B cell (primary cell): ENCODE results near the gene ULK1. TPM values are rescaled to one million over a fixed set of nuclear protein-coding genes. Genes with fewer than 3 reads are reported as not detected.

ENCODE experiments used
- ATAC-seq: fragments of 200-7000 bp; cut with Tn5 transposase; one replicate; pipeline ENCODE4 v1.10.0; 2021; ENCODE audit warnings: low read depth, mild to moderate bottlenecking, moderate number of reproducible peaks, moderate library complexity
- CTCF ChIA-PET: fragments of 350-600 bp; sonication (Branson Sonifier 250); formaldehyde crosslinking; loops from one replicate; lab custom pipeline; 2021; ENCODE audit warnings: antibody characterized with exemption, inconsistent platforms; lab: Charles Lee
- POLR2A ChIA-PET: fragments of 350-600 bp; sonication (Branson Sonifier 250); formaldehyde crosslinking; loops from one replicate; lab custom pipeline; 2021; ENCODE audit warnings: antibody characterized with exemption; lab: Charles Lee
- DNase-seq: peaks from one replicate; pipeline ENCODE4 v3.0.0; 2013
- H2AFZ ChIP-seq: 2 replicates; pipeline ENCODE4 v1.6.1; 2012; ENCODE audit warnings: mild to moderate bottlenecking, low read depth, low read length; ENCODE audit not compliant: insufficient read depth, poor library complexity, severe bottlenecking
- H3K27ac ChIP-seq, 2 donors: 1 replicate in 1 of 2; 2 replicates in 1 of 2; pipeline ENCODE4 v1.5.1; 2012 to 2013; ENCODE audit warnings: low read length in 2 of 2, mild to moderate bottlenecking in 2 of 2, moderate library complexity in 1 of 2
- H3K27me3 ChIP-seq, 4 experiments: fragments of 200-600 bp in 1 of 4; sonication (generic) in 1 of 4; replicated peaks in 1 of 4; 1 replicate in 2 of 4; 2 replicates in 2 of 4; pipeline versions ENCODE4 v1.6.1 to v1.7.0; 2013 to 2016; ENCODE audit warnings: low read length in 3 of 4, mild to moderate bottlenecking in 2 of 4, mixed read lengths in 1 of 4, moderate library complexity in 1 of 4; ENCODE audit not compliant: insufficient read depth in 4 of 4, control insufficient read depth in 3 of 4; ENCODE audit errors: control extremely low read depth in 1 of 4
- H3K36me3 ChIP-seq, 2 experiments: replicated peaks in 1 of 2; 1 replicate in 1 of 2; 2 replicates in 1 of 2; pipeline versions ENCODE4 v1.6.1 to v1.7.1; 2013; ENCODE audit warnings: low read length in 1 of 2; ENCODE audit not compliant: insufficient read depth in 2 of 2, control insufficient read depth in 1 of 2; ENCODE audit errors: control extremely low read depth in 1 of 2, extremely low read depth in 1 of 2
- H3K4me1 ChIP-seq, 2 donors: fragments of 200-600 bp in 1 of 2; sonication (generic) in 1 of 2; 1 replicate in 1 of 2; 2 replicates in 1 of 2; pipeline versions ENCODE4 v1.5.1 to v1.6.1; 2013 to 2017; ENCODE audit warnings: low read length in 2 of 2; ENCODE audit not compliant: control insufficient read depth in 2 of 2, insufficient read depth in 2 of 2
- H3K4me2 ChIP-seq: replicated peaks from 2 replicates; pipeline ENCODE3; 2012; ENCODE audit warnings: mild to moderate bottlenecking, low read depth, low read length; ENCODE audit not compliant: poor library complexity, severe bottlenecking
- H3K4me3 ChIP-seq, 5 experiments: fragments of 200-600 bp in 1 of 5; sonication (generic) in 1 of 5; 1 replicate in 3 of 5; 2 replicates in 2 of 5; pipeline versions ENCODE4 v1.5.1 to v1.7.0; 2011 to 2016; ENCODE audit warnings: low read length in 4 of 5, mild to moderate bottlenecking in 4 of 5, low read depth in 2 of 5, control low read depth in 1 of 5, moderate library complexity in 1 of 5; ENCODE audit not compliant: insufficient read depth in 1 of 5; ENCODE audit errors: control extremely low read depth in 1 of 5, extremely low read depth in 1 of 5
- H3K79me2 ChIP-seq: fragments of 200-600 bp; sonication (generic); one replicate; pipeline ENCODE4 v1.6.0; 2016; ENCODE audit warnings: low read length; ENCODE audit not compliant: control insufficient read depth, insufficient read depth
- H3K9ac ChIP-seq: fragments of 200-600 bp; sonication (generic); 2 replicates; pipeline ENCODE4 v1.6.1; 2017; ENCODE audit warnings: mild to moderate bottlenecking, low read length, moderate library complexity
- H3K9me3 ChIP-seq, 3 donors: one replicate each; pipeline versions ENCODE4 v1.6.1 to v1.7.1; 2013; ENCODE audit warnings: low read length in 2 of 3; ENCODE audit not compliant: control insufficient read depth in 2 of 3, insufficient read depth in 1 of 3; ENCODE audit errors: control extremely low read depth in 1 of 3
- H4K20me1 ChIP-seq: 2 replicates; pipeline ENCODE4 v1.6.0; 2012; ENCODE audit warnings: mild to moderate bottlenecking, low read length; ENCODE audit not compliant: insufficient read depth, control insufficient read depth, poor library complexity, severe bottlenecking
- H3K27ac Mint-ChIP-seq: one replicate; pipeline ENCODE4 v1.8.0; 2021; ENCODE audit warnings: mixed read lengths
- H3K27me3 Mint-ChIP-seq: one replicate; pipeline ENCODE4 v1.8.0; 2021; ENCODE audit warnings: mixed read lengths
- H3K4me1 Mint-ChIP-seq: one replicate; pipeline ENCODE4 v1.8.0; 2021; ENCODE audit warnings: mixed read lengths
- H3K4me3 Mint-ChIP-seq: one replicate; pipeline ENCODE4 v1.8.0; 2021; ENCODE audit warnings: mixed read lengths
- H3K9me3 Mint-ChIP-seq: one replicate; pipeline ENCODE4 v1.8.0; 2022; ENCODE audit warnings: mixed read lengths; ENCODE audit not compliant: insufficient read depth
- EZH2 ChIP-seq: IDR thresholded peaks from 2 replicates; pipeline ENCODE4 v1.6.1; 2012; ENCODE audit warnings: borderline replicate concordance, low read depth, mild to moderate bottlenecking, moderate library complexity, low read length; ENCODE audit not compliant: insufficient read depth, poor library complexity, severe bottlenecking
- WGBS: methylation state at CpG from one replicate; pipeline ENCODE4 v1.1.5; 2013; ENCODE audit warnings: missing lambda C conversion rate; ENCODE audit not compliant: insufficient coverage; 5-methylcytosine and 5-hydroxymethylcytosine counted together
- intact Hi-C: fragments of 100-400 bp; cut with micrococcal nuclease; formaldehyde crosslinking; loops from one replicate; pipeline ENCODE4 v1.10.0; 2022
- polyA plus RNA-seq: library from polyadenylated mRNA; depleted of rRNA; stranded (reverse); fragments of >200 nt; gene quantifications from 2 replicates; pipeline ENCODE4 v1.2.3, GENCODE V29; 2012
- total RNA-seq, 2 donors: library from RNA; stranded (reverse); fragments of 120-200 nt in 1 of 2; gene quantifications; 1 replicate in 1 of 2; 2 replicates in 1 of 2; pipeline versions ENCODE4 v1.2.3 to v1.2.4, GENCODE V29; 2013 to 2022
- TF ChIP-seq, protein P1 (sequence below): fragments of 200-600 bp; IDR thresholded peaks from one replicate; pipeline ENCODE4 v1.8.0; 2022; ENCODE audit warnings: antibody characterized with exemption, mild to moderate bottlenecking

The ULK1 gene
- total and polyA plus RNA-seq, 2 donors (not counting 1 experiment from before 2014, with no cell fraction given), result 38.9 to 59.5 TPM

DNA sequence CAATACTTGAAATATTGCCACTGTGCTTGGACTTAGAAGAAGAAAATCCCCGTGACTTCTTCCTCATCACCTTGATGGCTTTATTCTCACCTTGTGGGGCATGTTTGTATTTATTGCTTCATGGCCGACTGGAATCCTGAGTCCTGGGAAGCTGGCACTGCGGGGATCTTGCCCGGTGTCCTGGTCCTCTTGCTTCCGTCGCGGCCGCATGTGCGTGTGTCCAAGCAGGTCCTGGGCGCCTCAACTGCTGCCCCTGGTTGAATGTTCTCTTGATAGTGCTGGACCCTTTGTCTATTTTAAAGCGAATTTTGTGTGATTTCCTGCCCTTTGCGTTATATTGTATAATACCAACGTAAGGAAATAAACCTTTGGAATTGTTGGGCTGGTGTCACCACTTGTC, 28.4 kb downstream of the ULK1 start:
- no peak for TF ChIP-seq EZH2
- TF ChIP-seq, protein P1, sequence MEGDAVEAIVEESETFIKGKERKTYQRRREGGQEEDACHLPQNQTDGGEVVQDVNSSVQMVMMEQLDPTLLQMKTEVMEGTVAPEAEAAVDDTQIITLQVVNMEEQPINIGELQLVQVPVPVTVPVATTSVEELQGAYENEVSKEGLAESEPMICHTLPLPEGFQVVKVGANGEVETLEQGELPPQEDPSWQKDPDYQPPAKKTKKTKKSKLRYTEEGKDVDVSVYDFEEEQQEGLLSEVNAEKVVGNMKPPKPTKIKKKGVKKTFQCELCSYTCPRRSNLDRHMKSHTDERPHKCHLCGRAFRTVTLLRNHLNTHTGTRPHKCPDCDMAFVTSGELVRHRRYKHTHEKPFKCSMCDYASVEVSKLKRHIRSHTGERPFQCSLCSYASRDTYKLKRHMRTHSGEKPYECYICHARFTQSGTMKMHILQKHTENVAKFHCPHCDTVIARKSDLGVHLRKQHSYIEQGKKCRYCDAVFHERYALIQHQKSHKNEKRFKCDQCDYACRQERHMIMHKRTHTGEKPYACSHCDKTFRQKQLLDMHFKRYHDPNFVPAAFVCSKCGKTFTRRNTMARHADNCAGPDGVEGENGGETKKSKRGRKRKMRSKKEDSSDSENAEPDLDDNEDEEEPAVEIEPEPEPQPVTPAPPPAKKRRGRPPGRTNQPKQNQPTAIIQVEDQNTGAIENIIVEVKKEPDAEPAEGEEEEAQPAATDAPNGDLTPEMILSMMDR, result no peak
- Histone ChIP-seq H3K27ac (peak overlapping the region; percentile 61 to 64), H3K27me3 (no peaks in the 10 kb centered on the region), H3K9ac (no peak overlapping the region), H3K4me3 (no peak overlapping the region), H2AFZ (no peak overlapping the region), H3K9me3 (peaks cover 0 to 13% (median 0%) of the 10 kb centered on the region in 3 donors), H3K36me3 (no peaks in the 10 kb centered on the region), H3K4me2 (peak overlapping the region; percentile 76), H3K79me2 (no peaks in the 10 kb centered on the region), H4K20me1 (no peaks in the 10 kb centered on the region), H3K4me1 (peaks cover 27 to 39% of the 10 kb centered on the region in 2 donors)
- Mint-ChIP-seq H3K27ac (peak overlapping the region; percentile 27), H3K4me3 (peak overlapping the region; percentile 5), H3K4me1 (peaks cover 35% of the 10 kb centered on the region), H3K27me3 (no peaks in the 10 kb centered on the region), H3K9me3 (no peaks in the 10 kb centered on the region)
- 93% methylated on average over 12 of the region's 13 CpGs for WGBS
- ATAC-seq (no peak), DNase-seq (no peak)
- intact Hi-C loops, result loop anchor here (1.0 to 10.0 kb wide), 6 partner anchors 26 to 1048 kb away; partner anchors contain the start of genes EP400, MMP17 and RAN
- ChIA-PET POLR2A (interaction anchor here (1.9 kb wide), 1 partner anchor 27 kb away, joined by 7 read pairs; no protein-coding TSS in a partner anchor), CTCF (interaction anchor here (1.1 kb wide), 1 partner anchor 9 kb away, joined by 3 read pairs; no protein-coding TSS in a partner anchor)

DNA sequence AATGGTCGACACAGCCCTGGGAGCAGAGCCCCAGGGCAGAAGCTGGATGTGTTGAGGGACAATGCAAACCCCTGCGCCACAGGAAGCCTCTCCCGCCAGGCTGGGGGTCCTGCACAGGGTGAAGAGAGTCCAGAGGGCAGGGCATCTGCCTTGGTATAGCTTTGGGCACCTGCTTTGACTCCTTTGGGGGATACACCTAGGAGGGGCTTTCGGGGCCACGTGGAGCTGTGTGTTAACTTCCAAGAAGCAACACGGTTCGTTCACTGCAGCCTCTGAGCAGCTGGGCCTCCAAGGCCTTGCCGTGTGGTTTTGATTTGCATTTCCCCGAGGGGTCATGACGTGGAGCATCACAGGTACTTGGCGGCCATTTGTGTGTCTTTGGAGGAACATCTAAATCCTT, 28.8 kb downstream of the ULK1 start:
- TF ChIP-seq EZH2, result no peak
- TF ChIP-seq, protein P1, result no peak
- H3K4me3 ChIP-seq, result peak overlapping the region in 3 of 5 experiments; percentile 15 to 33 (median 29)
- WGBS, result 19% methylated on average over 8 of the region's 11 CpGs
- H3K9ac ChIP-seq, result peak overlapping the region; percentile 23
- Mint-ChIP-seq H3K27ac (peak overlapping the region; percentile 78), H3K4me1 (peaks cover 39% of the 10 kb centered on the region), H3K9me3 (no peaks in the 10 kb centered on the region), H3K4me3 (peak overlapping the region; percentile 76), H3K27me3 (no peaks in the 10 kb centered on the region)
- no peaks in the 10 kb centered on the region for H4K20me1 ChIP-seq
- H3K9me3 ChIP-seq, result peaks cover 0 to 13% (median 0%) of the 10 kb centered on the region in 3 donors
- H3K27me3 ChIP-seq, result no peaks in the 10 kb centered on the region
- H3K79me2 ChIP-seq, result no peaks in the 10 kb centered on the region
- peak; percentile 81 for ATAC-seq
- peak overlapping the region; percentile 76 for H3K4me2 ChIP-seq
- peak; percentile 88 for DNase-seq
- CTCF ChIA-PET, result interaction anchor here (0.7 to 1.6 kb wide), 4 partner anchors 10 to 147 kb away, joined by 3 to 4 read pairs (median 4); partner anchors contain the start of gene EP400
- H3K4me1 ChIP-seq, result peaks cover 31 to 44% of the 10 kb centered on the region in 2 donors
- POLR2A ChIA-PET, result interaction anchor here (0.6 to 1.9 kb wide), 3 partner anchors 27 to 140 kb away, joined by 4 to 9 read pairs (median 7); no protein-coding TSS in a partner anchor
- no peaks in the 10 kb centered on the region for H3K36me3 ChIP-seq
- intact Hi-C loops, result loop anchor here (1.0 to 10.0 kb wide), 6 partner anchors 26 to 1048 kb away; partner anchors contain the start of genes EP400, MMP17 and RAN
- peak overlapping the region; percentile 61 to 68 for H3K27ac ChIP-seq
- H2AFZ ChIP-seq, result no peak overlapping the region
